Activated CD8-positive, alpha-beta T cell treated with anti-CD3 and anti-CD28 coated beads for 36 hours (primary cell): ENCODE measurements around the gene YWHAH. TPM values are rescaled to one million over a fixed set of nuclear protein-coding genes. Genes with fewer than 3 reads are reported as not detected.
A peak's percentile ranks its signal among the peaks of the same experiment; 100 is the strongest.

Experiments used
- ATAC-seq: fragments of 200-7000 bp; cut with Tn5 transposase; one replicate; pipeline ENCODE4 v1.10.0; 2021; ENCODE audit warnings: mild to moderate bottlenecking, moderate library complexity
- CTCF ChIA-PET: fragments of 350-600 bp; sonication (Branson Sonifier 250); formaldehyde crosslinking; loops from one replicate; lab custom pipeline; 2021; ENCODE audit warnings: antibody characterized with exemption; lab: Charles Lee
- POLR2A ChIA-PET: fragments of 350-600 bp; sonication (Branson Sonifier 250); formaldehyde crosslinking; loops from one replicate; lab custom pipeline; 2021; ENCODE audit warnings: antibody characterized with exemption; lab: Charles Lee
- DNase-seq: peaks from one replicate; pipeline ENCODE4 v3.0.0-alpha.2; 2020
- H3K27ac Mint-ChIP-seq: one replicate; pipeline ENCODE4 v1.8.0; 2021; ENCODE audit warnings: mild to moderate bottlenecking, mixed read lengths
- H3K27me3 Mint-ChIP-seq: one replicate; pipeline ENCODE4 v1.8.0; 2021; ENCODE audit warnings: mixed read lengths
- H3K36me3 Mint-ChIP-seq: one replicate; pipeline ENCODE4 v1.8.0; 2021; ENCODE audit warnings: low read depth, mixed read lengths
- H3K4me1 Mint-ChIP-seq: one replicate; pipeline ENCODE4 v1.8.0; 2021; ENCODE audit warnings: low read depth, mixed read lengths
- H3K4me3 Mint-ChIP-seq: one replicate; pipeline ENCODE4 v1.8.0; 2021; ENCODE audit warnings: mild to moderate bottlenecking, moderate library complexity, mixed read lengths
- H3K9me3 Mint-ChIP-seq: one replicate; pipeline ENCODE4 v1.8.0; 2021; ENCODE audit warnings: mixed read lengths
- intact Hi-C: fragments of 100-400 bp; cut with micrococcal nuclease; formaldehyde crosslinking; loops from one replicate; pipeline ENCODE4 v1.10.0; 2022
- total RNA-seq, 2 experiments: library from RNA; stranded (reverse); gene quantifications; one replicate each; pipeline ENCODE4 v1.2.3, GENCODE V29; 2021
- TF ChIP-seq, protein P1 (sequence below): fragments of 200-600 bp; IDR thresholded peaks from one replicate; pipeline ENCODE4 v1.8.0; 2022; ENCODE audit warnings: antibody characterized with exemption, mild to moderate bottlenecking

YWHAH gene
- total RNA-seq, 2 experiments from 2014 or later, result 123 to 126 TPM

DNA sequence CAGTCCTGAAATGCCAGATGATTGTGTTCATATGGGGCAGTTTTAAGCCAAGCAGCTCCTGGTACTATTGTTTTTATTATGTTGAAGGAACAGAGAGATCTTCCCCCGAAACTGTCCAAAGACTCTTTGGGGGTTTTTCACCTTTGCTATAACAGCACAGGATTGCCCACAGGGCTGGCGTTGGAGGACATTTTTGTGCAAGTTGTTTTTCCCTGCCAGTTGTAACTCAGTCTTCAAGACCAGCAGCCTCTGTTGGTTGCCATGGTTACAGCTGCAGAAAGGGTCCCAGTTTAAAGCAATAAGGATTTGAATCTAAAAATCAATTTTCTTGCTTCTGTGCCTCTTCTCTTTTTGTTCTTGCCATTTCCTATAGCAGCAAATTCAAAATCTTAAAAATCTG, 45.4 kb upstream of the YWHAH start:
- ChIA-PET CTCF (no interaction called here), POLR2A (interaction anchor here (0.6 to 1.4 kb wide), 2 partner anchors 10 to 32 kb away, joined by 3 to 4 read pairs; no protein-coding TSS in a partner anchor)
- Mint-ChIP-seq H3K27ac (no peak overlapping the region), H3K9me3 (no peaks in the 10 kb centered on the region), H3K4me1 (no peaks in the 10 kb centered on the region), H3K27me3 (no peaks in the 10 kb centered on the region), H3K4me3 (no peak overlapping the region), H3K36me3 (peaks cover 5% of the 10 kb centered on the region)
- DNase-seq (no peak), ATAC-seq (no peak)
- intact Hi-C loops, result no loop called here
- TF ChIP-seq, protein P1, sequence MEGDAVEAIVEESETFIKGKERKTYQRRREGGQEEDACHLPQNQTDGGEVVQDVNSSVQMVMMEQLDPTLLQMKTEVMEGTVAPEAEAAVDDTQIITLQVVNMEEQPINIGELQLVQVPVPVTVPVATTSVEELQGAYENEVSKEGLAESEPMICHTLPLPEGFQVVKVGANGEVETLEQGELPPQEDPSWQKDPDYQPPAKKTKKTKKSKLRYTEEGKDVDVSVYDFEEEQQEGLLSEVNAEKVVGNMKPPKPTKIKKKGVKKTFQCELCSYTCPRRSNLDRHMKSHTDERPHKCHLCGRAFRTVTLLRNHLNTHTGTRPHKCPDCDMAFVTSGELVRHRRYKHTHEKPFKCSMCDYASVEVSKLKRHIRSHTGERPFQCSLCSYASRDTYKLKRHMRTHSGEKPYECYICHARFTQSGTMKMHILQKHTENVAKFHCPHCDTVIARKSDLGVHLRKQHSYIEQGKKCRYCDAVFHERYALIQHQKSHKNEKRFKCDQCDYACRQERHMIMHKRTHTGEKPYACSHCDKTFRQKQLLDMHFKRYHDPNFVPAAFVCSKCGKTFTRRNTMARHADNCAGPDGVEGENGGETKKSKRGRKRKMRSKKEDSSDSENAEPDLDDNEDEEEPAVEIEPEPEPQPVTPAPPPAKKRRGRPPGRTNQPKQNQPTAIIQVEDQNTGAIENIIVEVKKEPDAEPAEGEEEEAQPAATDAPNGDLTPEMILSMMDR, result no peak

DNA sequence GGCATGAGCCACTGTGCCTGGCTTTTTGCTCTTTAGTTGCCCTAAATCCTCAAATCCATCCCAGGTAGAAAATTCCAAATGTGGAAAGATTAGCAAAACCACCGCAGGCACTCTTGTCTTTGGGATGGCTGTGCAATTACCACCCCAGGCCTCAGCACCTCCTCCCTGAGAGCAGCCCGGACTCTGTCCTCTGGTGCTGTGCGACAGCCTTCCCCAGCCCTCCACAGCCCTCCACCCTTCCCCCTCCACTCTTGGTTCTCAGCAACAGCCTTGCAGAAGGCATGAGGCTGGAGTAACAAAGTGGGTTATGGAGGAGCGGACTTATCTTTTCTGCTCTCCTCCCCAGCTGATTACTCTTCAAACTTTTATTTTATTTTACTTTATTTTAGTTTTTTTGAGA, 44.7 kb upstream of the YWHAH start:
- Mint-ChIP-seq H3K4me3 (no peak overlapping the region), H3K9me3 (no peaks in the 10 kb centered on the region), H3K27me3 (no peaks in the 10 kb centered on the region), H3K27ac (no peak overlapping the region), H3K4me1 (no peaks in the 10 kb centered on the region), H3K36me3 (peaks cover 4% of the 10 kb centered on the region)
- ATAC-seq (no peak), DNase-seq (no peak)
- ChIA-PET POLR2A (no interaction called here), CTCF (no interaction called here)
- TF ChIP-seq, protein P1, result no peak
- intact Hi-C loops, result no loop called here

- POLR2A ChIA-PET, result no interaction called here
- DNase-seq, result no peak
- CTCF ChIA-PET, result interaction anchor here (2.3 kb wide), 1 partner anchor 69 kb away, joined by 7 read pairs; no protein-coding TSS in a partner anchor
- Mint-ChIP-seq H3K9me3 (no peaks in the 10 kb centered on the region), H3K4me3 (no peak overlapping the region), H3K27me3 (no peaks in the 10 kb centered on the region), H3K36me3 (peaks cover 7% of the 10 kb centered on the region), H3K4me1 (no peaks in the 10 kb centered on the region), H3K27ac (peak overlapping the region; percentile 36)
- intact Hi-C loops, result no loop called here
- TF ChIP-seq, protein P1, result no peak
- no peak for ATAC-seq
Measured at GRCh38 chr22:31901388-31902137, 42.8 kb upstream of the YWHAH start.

DNA sequence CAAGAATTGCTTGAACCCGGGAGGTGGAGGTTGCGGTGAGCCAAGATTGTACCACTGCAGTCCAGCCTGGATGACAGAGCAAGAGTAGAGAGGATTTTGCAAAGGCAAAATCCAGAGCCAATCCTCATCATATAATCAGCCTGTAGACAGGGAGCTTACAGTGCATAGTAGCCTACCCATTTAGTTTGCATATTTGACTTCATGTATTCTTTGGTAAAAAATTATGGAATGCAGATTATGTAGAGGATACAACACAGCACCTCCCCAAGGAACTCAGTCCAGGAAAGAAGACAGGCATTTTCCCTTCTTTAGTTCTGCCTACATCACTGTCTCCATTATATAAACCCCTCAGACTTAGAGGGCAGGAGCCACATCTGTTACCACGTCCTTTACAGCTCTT, 39.7 kb upstream of the YWHAH start:
- ChIA-PET CTCF (no interaction called here), POLR2A (no interaction called here)
- H3K36me3 Mint-ChIP-seq, result peaks cover 17% of the 10 kb centered on the region
- H3K27me3 Mint-ChIP-seq, result no peaks in the 10 kb centered on the region
- TF ChIP-seq, protein P1, result no peak
- no peak overlapping the region for H3K27ac Mint-ChIP-seq
- ATAC-seq (no peak), DNase-seq (no peak)
- H3K9me3 Mint-ChIP-seq, result no peaks in the 10 kb centered on the region
- intact Hi-C loops, result no loop called here
- no peak overlapping the region for H3K4me3 Mint-ChIP-seq
- no peaks in the 10 kb centered on the region for H3K4me1 Mint-ChIP-seq

- H3K27ac Mint-ChIP-seq, result no peak overlapping the region
- TF ChIP-seq, protein P1, result no peak
- CTCF ChIA-PET, result no interaction called here
- no peak overlapping the region for H3K4me3 Mint-ChIP-seq
- intact Hi-C loops, result no loop called here
- H3K27me3 Mint-ChIP-seq, result no peaks in the 10 kb centered on the region
- no peak for DNase-seq
- H3K4me1 Mint-ChIP-seq, result no peaks in the 10 kb centered on the region
- no peak for ATAC-seq
- H3K9me3 Mint-ChIP-seq, result no peaks in the 10 kb centered on the region
- POLR2A ChIA-PET, result no interaction called here
- H3K36me3 Mint-ChIP-seq, result peaks cover 18% of the 10 kb centered on the region
Measured at GRCh38 chr22:31905356-31905755, 39.0 kb upstream of the YWHAH start.
